ENCODE measurements around the gene BEX5. TPM values are rescaled to one million over a fixed set of nuclear protein-coding genes. Genes with fewer than 3 reads are reported as not detected.

BEX5 gene
- polyA plus RNA-seq, 2 of the 4 experiments (the other 2 are of a cell fraction) = not detected

Other genes with a start within 250 kb of the BEX5 start
- gene ZMAT1, start 223.9 kb downstream of the BEX5 start, polyA plus RNA-seq (2011; rRNA removed) = 0.46 and 0.59 TPM in 2 replicates
- 0.03 to 0.08 TPM (median 0.05 TPM) in 3 replicates for gene ZMAT1, start 223.9 kb downstream of the BEX5 start, polyA plus RNA-seq (2017; fragmentation: RNase III; extraction: RNeasy Plus Mini Kit Qiagen cat#74134 plus additional on column Dnase treatment)
- gene TCEAL2, start 30.3 kb downstream of the BEX5 start, polyA plus RNA-seq (2011; rRNA removed) = not detected in 2 replicates
- not detected in 3 replicates for gene TCEAL2, start 30.3 kb downstream of the BEX5 start, polyA plus RNA-seq (2017; fragmentation: RNase III; extraction: RNeasy Plus Mini Kit Qiagen cat#74134 plus additional on column Dnase treatment)
- not detected in 2 replicates for gene TCEAL6, start 13.5 kb downstream of the BEX5 start, polyA plus RNA-seq (2011; rRNA removed)
- gene TCEAL6, start 13.5 kb downstream of the BEX5 start, polyA plus RNA-seq (2017; fragmentation: RNase III; extraction: RNeasy Plus Mini Kit Qiagen cat#74134 plus additional on column Dnase treatment) = not detected in 3 replicates
- not detected in 2 replicates for gene TCP11X1, start 59.3 kb upstream of the BEX5 start, polyA plus RNA-seq (2011; rRNA removed)
- gene TCP11X1, start 59.3 kb upstream of the BEX5 start, polyA plus RNA-seq (2017; fragmentation: RNase III; extraction: RNeasy Plus Mini Kit Qiagen cat#74134 plus additional on column Dnase treatment) = not detected in 3 replicates
- not detected in 2 replicates for gene NXF2, start 91.2 kb upstream of the BEX5 start, polyA plus RNA-seq (2011; rRNA removed)
- gene NXF2, start 91.2 kb upstream of the BEX5 start, polyA plus RNA-seq (2017; fragmentation: RNase III; extraction: RNeasy Plus Mini Kit Qiagen cat#74134 plus additional on column Dnase treatment) = not detected in 3 replicates